AG04450 (cell line): Measurements from ENCODE around the gene SERPINA3. TPM values are rescaled to one million over a fixed set of nuclear protein-coding genes. Genes with fewer than 3 reads are reported as not detected.

ENCODE experiments used
- CTCF ChIA-PET: fragments of 300-600, 350-600 bp; formaldehyde crosslinking; extraction: SDS; loops from one replicate; lab custom pipeline; 2022; ENCODE audit warnings: antibody characterized with exemption, inconsistent platforms; lab: Charles Lee
- POLR2A ChIA-PET: fragments of 350-600 bp; formaldehyde crosslinking; extraction: SDS; loops from one replicate; lab custom pipeline; 2021; ENCODE audit warnings: antibody characterized with exemption, inconsistent platforms; lab: Yijun Ruan, JAX
- DNase-seq: peaks from one replicate; pipeline ENCODE4 v3.0.0-alpha.2; 2011; ENCODE audit warnings: low read depth, low spot score
- H3K27ac ChIP-seq: one replicate; pipeline ENCODE4 v1.5.1; 2012; ENCODE audit warnings: low read depth, low read length, control low read depth
- H3K27me3 ChIP-seq: one replicate; pipeline ENCODE4 v1.6.0; 2012; ENCODE audit warnings: low read length; ENCODE audit not compliant: control insufficient read depth, insufficient read depth
- H3K4me3 ChIP-seq: 2 replicates; pipeline ENCODE4 v1.5.1; 2011; ENCODE audit warnings: mild to moderate bottlenecking, low read depth, low read length, control low read depth
- H3K9me3 ChIP-seq: 2 replicates; pipeline ENCODE4 v1.5.1; 2012; ENCODE audit warnings: low read length; ENCODE audit not compliant: control insufficient read depth, insufficient read depth
- polyA plus RNA-seq: library from polyadenylated mRNA; depleted of rRNA; stranded (reverse); fragments of >200 nt; gene quantifications from 2 replicates; pipeline ENCODE4 v1.2.3, GENCODE V29; 2011
- TF ChIP-seq, protein P1 (sequence below): IDR thresholded peaks from 2 replicates; pipeline ENCODE4 v1.5.1; 2011; ENCODE audit warnings: low read depth, low read length, control low read depth, inconsistent platforms

The SERPINA3 gene
- polyA plus RNA-seq, 1 experiment = 1.8 TPM

DNA sequence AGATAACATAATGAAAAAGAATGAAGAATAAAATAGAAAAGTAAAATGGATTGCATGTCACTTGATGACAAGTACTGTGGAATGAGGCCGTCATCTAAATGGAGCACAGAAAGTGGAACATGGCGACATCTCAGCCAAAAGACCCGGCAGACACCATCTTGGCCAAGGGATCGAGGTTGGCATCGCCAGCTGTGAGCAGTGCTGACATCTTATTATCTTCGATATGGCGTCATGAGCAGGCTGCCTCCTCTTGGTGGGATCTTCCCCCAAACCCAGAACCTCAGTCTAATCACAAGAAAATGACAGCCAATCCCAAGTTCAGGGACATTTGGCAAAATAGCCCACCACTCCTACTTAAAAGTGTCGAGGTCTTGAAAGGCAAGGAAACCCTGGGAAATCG lies 15.8 kb upstream of the SERPINA3 start:
- H3K27ac ChIP-seq = no peak overlapping the region
- H3K4me3 ChIP-seq = no peak overlapping the region
- POLR2A ChIA-PET = no interaction called here
- no peak for DNase-seq
- H3K27me3 ChIP-seq = no peaks in the 10 kb centered on the region
- CTCF ChIA-PET = no interaction called here
- H3K9me3 ChIP-seq = no peaks in the 10 kb centered on the region
- TF ChIP-seq, protein P1, sequence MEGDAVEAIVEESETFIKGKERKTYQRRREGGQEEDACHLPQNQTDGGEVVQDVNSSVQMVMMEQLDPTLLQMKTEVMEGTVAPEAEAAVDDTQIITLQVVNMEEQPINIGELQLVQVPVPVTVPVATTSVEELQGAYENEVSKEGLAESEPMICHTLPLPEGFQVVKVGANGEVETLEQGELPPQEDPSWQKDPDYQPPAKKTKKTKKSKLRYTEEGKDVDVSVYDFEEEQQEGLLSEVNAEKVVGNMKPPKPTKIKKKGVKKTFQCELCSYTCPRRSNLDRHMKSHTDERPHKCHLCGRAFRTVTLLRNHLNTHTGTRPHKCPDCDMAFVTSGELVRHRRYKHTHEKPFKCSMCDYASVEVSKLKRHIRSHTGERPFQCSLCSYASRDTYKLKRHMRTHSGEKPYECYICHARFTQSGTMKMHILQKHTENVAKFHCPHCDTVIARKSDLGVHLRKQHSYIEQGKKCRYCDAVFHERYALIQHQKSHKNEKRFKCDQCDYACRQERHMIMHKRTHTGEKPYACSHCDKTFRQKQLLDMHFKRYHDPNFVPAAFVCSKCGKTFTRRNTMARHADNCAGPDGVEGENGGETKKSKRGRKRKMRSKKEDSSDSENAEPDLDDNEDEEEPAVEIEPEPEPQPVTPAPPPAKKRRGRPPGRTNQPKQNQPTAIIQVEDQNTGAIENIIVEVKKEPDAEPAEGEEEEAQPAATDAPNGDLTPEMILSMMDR = no peak

DNA sequence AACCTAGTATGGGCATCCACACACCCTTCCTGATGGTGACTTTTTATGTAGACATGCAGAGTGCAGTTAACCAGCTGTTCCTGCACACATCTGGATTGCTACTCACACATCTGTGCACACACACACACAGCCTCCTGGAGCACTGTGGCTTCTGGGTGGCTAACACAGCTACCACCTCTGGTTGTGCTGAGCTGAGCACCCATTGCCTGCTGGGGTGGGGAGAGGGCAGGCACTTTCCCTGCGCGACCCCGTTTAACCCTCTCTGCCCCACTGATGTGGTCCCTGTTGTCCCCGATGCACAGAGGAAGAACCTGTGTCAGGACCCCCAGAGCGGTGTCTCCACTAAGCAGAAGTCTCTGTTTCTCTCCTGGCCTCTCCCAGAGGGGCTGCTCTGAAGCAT lies 14.4 kb upstream of the SERPINA3 start:
- DNase-seq = no peak
- POLR2A ChIA-PET = no interaction called here
- Histone ChIP-seq H3K9me3 (no peaks in the 10 kb centered on the region), H3K4me3 (no peak overlapping the region), H3K27ac (no peak overlapping the region), H3K27me3 (no peaks in the 10 kb centered on the region)
- TF ChIP-seq, protein P1 = no peak
- CTCF ChIA-PET = interaction anchor here (0.8 to 1.2 kb wide), 2 partner anchors 111 to 164 kb away, joined by 3 read pairs; no protein-coding TSS in a partner anchor

DNA sequence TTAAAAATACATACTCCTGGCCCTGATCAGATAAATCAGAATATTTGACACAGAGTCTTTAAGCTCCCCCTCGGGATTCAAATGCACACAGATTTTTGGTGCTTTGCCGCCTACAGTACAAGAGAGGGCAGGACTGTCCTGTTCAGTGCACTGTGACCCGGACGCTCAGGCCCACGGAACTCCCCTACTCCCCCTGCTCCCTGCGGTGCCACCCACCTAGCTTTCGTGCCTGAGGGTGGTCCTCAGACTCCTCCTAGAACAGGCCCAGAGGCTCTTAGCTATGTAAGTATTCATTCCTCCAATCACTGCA lies 13.7 kb upstream of the SERPINA3 start:
- no peak for DNase-seq
- Histone ChIP-seq H3K27me3 (no peaks in the 10 kb centered on the region), H3K4me3 (no peak overlapping the region), H3K27ac (peak overlapping the region; percentile 96), H3K9me3 (no peaks in the 10 kb centered on the region)
- CTCF ChIA-PET = interaction anchor here (0.6 to 1.2 kb wide), 3 partner anchors 112 to 1919 kb away, joined by 3 to 7 read pairs (median 3); no protein-coding TSS in a partner anchor
- TF ChIP-seq, protein P1 = no peak
- POLR2A ChIA-PET = no interaction called here

DNA sequence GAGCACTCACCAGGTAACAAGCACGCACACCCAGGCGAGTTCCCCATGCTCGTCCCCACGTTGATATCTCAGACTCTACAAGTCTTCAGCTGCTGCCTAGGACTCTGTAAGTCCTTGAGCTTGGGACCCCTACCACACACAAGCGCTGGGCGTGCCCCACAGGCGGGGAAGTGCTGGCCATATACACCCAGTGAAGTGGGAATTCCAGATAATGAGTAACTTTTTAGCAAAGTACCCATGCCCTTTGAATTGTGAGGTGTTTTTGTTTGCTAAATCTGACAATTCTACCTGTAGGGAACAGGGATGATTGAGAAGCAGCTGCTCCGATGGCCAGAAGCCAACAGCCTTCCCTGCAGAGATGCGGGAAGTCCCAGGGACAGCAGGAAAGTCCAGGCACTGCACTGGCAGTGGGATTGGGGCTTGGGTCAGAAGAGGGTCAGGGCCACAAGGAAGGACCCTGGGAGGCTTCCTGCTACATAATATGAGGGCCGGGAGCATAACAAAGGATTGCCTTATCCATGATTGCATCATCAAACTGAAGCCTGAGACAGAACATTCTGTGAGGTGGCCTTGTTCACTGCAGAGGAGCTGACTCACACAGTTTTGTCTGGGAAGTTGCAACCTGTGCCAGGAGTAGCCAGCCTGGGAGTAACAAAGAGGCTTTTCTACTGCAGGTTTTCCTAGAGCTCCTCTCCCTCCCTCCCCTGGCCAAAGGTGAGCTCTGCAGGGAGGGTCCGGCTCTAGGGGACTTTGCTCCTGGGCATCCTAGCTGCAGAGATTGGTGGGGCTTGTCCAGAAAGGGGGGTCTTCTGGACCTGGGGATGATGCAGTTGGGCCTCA lies 13.2 kb upstream of the SERPINA3 start:
- Histone ChIP-seq H3K9me3 (no peaks in the 10 kb centered on the region), H3K27me3 (no peaks in the 10 kb centered on the region), H3K27ac (peak overlapping the region; percentile 96), H3K4me3 (no peak overlapping the region)
- peak; percentile 89 for DNase-seq
- POLR2A ChIA-PET = interaction anchor here (0.9 to 1.6 kb wide), 2 partner anchors 12 to 84 kb away, joined by 3 read pairs; no protein-coding TSS in a partner anchor
- CTCF ChIA-PET = interaction anchor here (0.6 to 0.9 kb wide), 2 partner anchors 15 to 1918 kb away, joined by 3 to 7 read pairs; no protein-coding TSS in a partner anchor
- TF ChIP-seq, protein P1 = no peak

DNA sequence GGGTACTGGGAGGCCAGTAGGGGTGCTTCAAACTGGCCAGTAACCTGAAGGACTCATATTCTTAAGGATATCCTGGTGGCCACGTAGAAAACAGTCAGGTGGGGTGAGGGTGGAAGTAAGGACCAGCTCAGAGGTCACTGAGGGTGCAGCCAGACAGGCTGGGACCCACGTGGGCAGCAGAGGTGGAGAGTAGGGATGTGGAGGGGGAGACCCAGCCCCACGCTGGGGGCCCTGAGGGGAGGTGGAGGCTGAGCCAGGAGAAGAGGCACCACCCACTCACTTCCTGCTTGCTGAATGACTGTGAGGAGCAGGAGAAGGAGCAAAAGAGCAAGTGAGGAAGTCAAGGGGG lies 12.6 kb upstream of the SERPINA3 start:
- no peak for DNase-seq
- H3K4me3 ChIP-seq = no peak overlapping the region
- TF ChIP-seq, protein P1 = no peak
- CTCF ChIA-PET = interaction anchor here (0.9 to 1.0 kb wide), 2 partner anchors 15 to 51 kb away, joined by 3 read pairs; no protein-coding TSS in a partner anchor
- H3K27me3 ChIP-seq = no peaks in the 10 kb centered on the region
- peak overlapping the region; percentile 96 for H3K27ac ChIP-seq
- no peaks in the 10 kb centered on the region for H3K9me3 ChIP-seq
- POLR2A ChIA-PET = interaction anchor here (0.9 to 1.6 kb wide), 2 partner anchors 11 to 83 kb away, joined by 3 read pairs; no protein-coding TSS in a partner anchor
